ENCODE data around the gene STAC3.

DNA sequence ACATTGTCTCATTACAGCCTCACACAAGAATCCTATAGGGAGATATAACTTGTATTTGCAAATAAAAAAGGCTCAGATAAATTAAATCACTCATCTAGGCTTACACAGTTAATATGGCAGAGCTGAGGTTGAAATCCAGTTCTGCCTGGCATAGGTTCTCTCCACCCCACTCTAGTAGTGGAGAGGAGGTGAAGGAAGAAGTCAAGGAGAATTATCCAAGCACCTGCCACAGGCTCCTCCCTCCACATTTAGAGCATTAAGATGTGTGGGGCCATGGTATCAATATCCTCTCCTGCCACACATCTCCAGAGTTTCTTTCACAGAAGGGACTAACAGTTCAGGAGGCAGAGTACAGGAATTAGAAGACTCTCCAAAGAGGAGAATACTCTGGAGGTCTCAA lies 22.5 kb upstream of the STAC3 start:
- no peak for TF ChIP-seq CTCF (IDR thresholded peaks at IDR 0.05 in 2 of 3, conservative IDR thresholded peaks at IDR 0.05 in 1 of 3; ENCODE audit: borderline replicate concordance in 1 of 3, insufficient read depth in 1 of 3, low read depth in 2 of 3, low read length in 2 of 3)
- no peak for TF ChIP-seq JUND (IDR thresholded peaks at IDR 0.05)
